ENCODE results near the gene ZDHHC5. TPM values are rescaled to one million over a fixed set of nuclear protein-coding genes. Genes with fewer than 3 reads are reported as not detected.

The ZDHHC5 gene
- total and polyA plus RNA-seq, 8 donors: 14.9 to 42.3 (median 29.2) TPM

- Histone ChIP-seq H3K27ac (no peak overlapping the region), H3K4me1 (peaks cover 5 to 14% (median 6%) of the 10 kb centered on the region in 3 donors), H3K36me3 (peaks cover 0 to 31% (median 0%) of the 10 kb centered on the region in 3 donors), H3K27me3 (no peaks in the 10 kb centered on the region), H3K9me3 (no peaks in the 10 kb centered on the region), H3K4me3 (no peak overlapping the region)
- FAIRE-seq: no peak
- TF ChIP-seq, protein P1, sequence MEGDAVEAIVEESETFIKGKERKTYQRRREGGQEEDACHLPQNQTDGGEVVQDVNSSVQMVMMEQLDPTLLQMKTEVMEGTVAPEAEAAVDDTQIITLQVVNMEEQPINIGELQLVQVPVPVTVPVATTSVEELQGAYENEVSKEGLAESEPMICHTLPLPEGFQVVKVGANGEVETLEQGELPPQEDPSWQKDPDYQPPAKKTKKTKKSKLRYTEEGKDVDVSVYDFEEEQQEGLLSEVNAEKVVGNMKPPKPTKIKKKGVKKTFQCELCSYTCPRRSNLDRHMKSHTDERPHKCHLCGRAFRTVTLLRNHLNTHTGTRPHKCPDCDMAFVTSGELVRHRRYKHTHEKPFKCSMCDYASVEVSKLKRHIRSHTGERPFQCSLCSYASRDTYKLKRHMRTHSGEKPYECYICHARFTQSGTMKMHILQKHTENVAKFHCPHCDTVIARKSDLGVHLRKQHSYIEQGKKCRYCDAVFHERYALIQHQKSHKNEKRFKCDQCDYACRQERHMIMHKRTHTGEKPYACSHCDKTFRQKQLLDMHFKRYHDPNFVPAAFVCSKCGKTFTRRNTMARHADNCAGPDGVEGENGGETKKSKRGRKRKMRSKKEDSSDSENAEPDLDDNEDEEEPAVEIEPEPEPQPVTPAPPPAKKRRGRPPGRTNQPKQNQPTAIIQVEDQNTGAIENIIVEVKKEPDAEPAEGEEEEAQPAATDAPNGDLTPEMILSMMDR (IDR thresholded peaks at IDR 0.05): no peak
- intact Hi-C loops (cut with DNase I): no loop called here
- DNase-seq: no peak
- WGBS, 2 donors: 70 to 74% methylated on average over 4 of the region's 4 CpGs
- ATAC-seq: no peak
Observed at GRCh38 chr11:57662893-57663292, 5.0 kb upstream of the ZDHHC5 start.

- FAIRE-seq (no peak), DNase-seq (no peak), ATAC-seq (no peak)
- TF ChIP-seq, protein P1 (IDR thresholded peaks at IDR 0.05): no peak
- 75 to 84% methylated on average over 9 of the region's 9 CpGs for WGBS, 2 donors
- H3K27me3 ChIP-seq: no peaks in the 10 kb centered on the region
- H3K4me3 ChIP-seq: no peak overlapping the region
- H3K4me1 ChIP-seq: peaks cover 1 to 6% (median 2%) of the 10 kb centered on the region in 3 donors
- no peaks in the 10 kb centered on the region for H3K9me3 ChIP-seq
- intact Hi-C loops (cut with DNase I): no loop called here
- H3K36me3 ChIP-seq: peaks cover 0 to 31% (median 0%) of the 10 kb centered on the region in 3 donors
- H3K27ac ChIP-seq: no peak overlapping the region
Observed at GRCh38 chr11:57663975-57664374, 3.9 kb upstream of the ZDHHC5 start.

DNA sequence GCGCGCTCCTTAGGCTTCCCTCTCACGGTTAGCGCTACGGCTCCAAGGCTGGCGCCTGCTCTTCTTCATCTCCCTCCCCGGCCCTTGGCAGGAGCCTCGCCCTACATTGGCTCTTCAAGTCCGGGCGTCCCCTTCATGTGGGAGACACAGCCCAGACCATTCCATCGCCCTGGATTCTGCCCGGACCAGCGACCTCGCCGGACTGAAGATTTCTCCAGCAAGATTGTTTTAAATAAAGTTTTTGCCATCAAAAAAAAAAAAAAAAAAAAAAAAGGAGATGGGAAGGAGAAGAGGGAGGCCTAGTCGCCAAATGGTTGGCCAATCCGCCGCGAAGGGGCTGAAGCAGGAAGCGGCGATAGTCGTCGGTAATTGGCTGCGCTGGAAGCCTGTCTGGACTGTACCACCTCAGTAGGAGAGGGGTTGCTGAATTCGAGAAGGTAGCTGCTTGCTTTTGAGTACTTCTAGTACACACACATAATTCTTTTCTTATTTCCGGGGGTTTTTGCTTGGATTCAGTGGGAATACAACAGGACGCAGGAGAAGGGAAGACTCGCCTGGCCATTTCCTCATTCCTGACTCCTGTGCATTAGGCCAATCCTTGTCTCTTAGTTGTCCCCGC lies 688 bp upstream of the ZDHHC5 start:
- FAIRE-seq (peak; percentile 94), ATAC-seq (peak; percentile 88 to 96 (median 89)), DNase-seq (peak; percentile 86 to 99 (median 96))
- H3K4me3 ChIP-seq: peak overlapping the region; percentile 94 to 99 (median 98)
- 0 to 1% methylated on average over 27 to 29 of the region's 29 CpGs for WGBS, 2 donors
- H3K36me3 ChIP-seq: peaks cover 0 to 2% (median 0%) of the 10 kb centered on the region in 3 donors
- TF ChIP-seq, protein P1 (IDR thresholded peaks at IDR 0.05): no peak
- H3K4me1 ChIP-seq: peaks cover 6 to 15% (median 8%) of the 10 kb centered on the region in 3 donors
- H3K9me3 ChIP-seq: no peaks in the 10 kb centered on the region
- H3K27ac ChIP-seq: peak overlapping the region; percentile 98 to 100 (median 99)
- H3K27me3 ChIP-seq: no peaks in the 10 kb centered on the region
- intact Hi-C loops (cut with DNase I): no loop called here

GRCh38 chr11:57668434-57668782 lies 494 bp downstream of the ZDHHC5 start:
- peak overlapping the region; percentile 98 to 100 (median 99) for H3K27ac ChIP-seq
- DNase-seq: peak in 1 of 6 donors; percentile 33
- H3K4me3 ChIP-seq: peak overlapping the region; percentile 94 to 99 (median 98)
- intact Hi-C loops (cut with DNase I): no loop called here
- FAIRE-seq: no peak
- 0 to 1% methylated on average over 21 to 31 of the region's 31 CpGs for whole genome bisulfite sequencing, 2 donors
- H3K27me3 ChIP-seq: no peaks in the 10 kb centered on the region
- no peaks in the 10 kb centered on the region for H3K9me3 ChIP-seq
- H3K4me1 ChIP-seq: peaks cover 6 to 15% (median 8%) of the 10 kb centered on the region in 3 donors
- TF ChIP-seq, protein P1 (IDR thresholded peaks at IDR 0.05): no peak
- no peaks in the 10 kb centered on the region for H3K36me3 ChIP-seq
- peak; percentile 3 to 14 (median 7) for ATAC-seq

DNA sequence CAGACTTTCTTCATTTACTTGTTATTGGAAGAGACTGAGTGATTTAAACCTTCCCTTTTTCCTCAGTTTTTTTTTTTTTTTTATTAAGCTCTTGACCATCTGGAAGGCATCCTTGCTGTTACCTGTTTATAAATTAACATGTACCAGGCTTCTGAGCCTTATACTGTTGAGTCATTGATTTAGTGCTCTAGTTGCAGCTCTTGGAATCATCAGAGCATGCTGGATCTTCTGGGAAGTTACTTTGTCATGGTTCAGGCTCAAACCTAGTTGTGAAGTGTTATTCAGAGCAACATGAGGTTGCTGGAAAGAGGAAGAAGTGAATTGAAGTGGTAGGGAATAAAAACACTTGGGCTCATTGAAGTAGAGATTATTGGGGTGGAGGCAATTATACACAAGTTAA lies 6.3 kb downstream of the ZDHHC5 start:
- H3K27me3 ChIP-seq: no peaks in the 10 kb centered on the region
- H3K36me3 ChIP-seq: no peaks in the 10 kb centered on the region
- H3K4me1 ChIP-seq: peaks cover 8 to 27% (median 11%) of the 10 kb centered on the region in 3 donors
- DNase-seq (no peak), FAIRE-seq (no peak), ATAC-seq (no peak)
- TF ChIP-seq, protein P1 (IDR thresholded peaks at IDR 0.05): no peak
- intact Hi-C loops (cut with DNase I): no loop called here
- H3K4me3 ChIP-seq: no peak overlapping the region
- H3K27ac ChIP-seq: no peak overlapping the region
- H3K9me3 ChIP-seq: no peaks in the 10 kb centered on the region
